ENCODE data around the gene VWA1. TPM values are rescaled to one million over a fixed set of nuclear protein-coding genes. Genes with fewer than 3 reads are reported as not detected.

Gene VWA1
- total RNA-seq, 1 experiment from 2014 or later: 56.6 TPM

- H3K36me3 ChIP-seq (ENCODE audit: low read depth): no peaks in the 10 kb centered on the region
- no peak overlapping the region for H2AFZ ChIP-seq
- ChIA-PET CTCF (no interaction called here), POLR2A (ENCODE audit: unreplicated experiment) (interaction anchor here (0.6 kb wide), 1 partner anchor 77 kb away, joined by 4 read pairs; no protein-coding TSS in a partner anchor)
- peaks cover 31% of the 10 kb centered on the region for H3K4me1 ChIP-seq (replicated peaks; ENCODE audit: insufficient read depth)
- H4K20me1 ChIP-seq (ENCODE audit: insufficient read depth): no peaks in the 10 kb centered on the region
- H3K4me3 ChIP-seq: no peak overlapping the region
- no peak for TF ChIP-seq EZH2 (IDR thresholded peaks at IDR 0.05; ENCODE audit: low read depth)
- TF ChIP-seq, protein P1, sequence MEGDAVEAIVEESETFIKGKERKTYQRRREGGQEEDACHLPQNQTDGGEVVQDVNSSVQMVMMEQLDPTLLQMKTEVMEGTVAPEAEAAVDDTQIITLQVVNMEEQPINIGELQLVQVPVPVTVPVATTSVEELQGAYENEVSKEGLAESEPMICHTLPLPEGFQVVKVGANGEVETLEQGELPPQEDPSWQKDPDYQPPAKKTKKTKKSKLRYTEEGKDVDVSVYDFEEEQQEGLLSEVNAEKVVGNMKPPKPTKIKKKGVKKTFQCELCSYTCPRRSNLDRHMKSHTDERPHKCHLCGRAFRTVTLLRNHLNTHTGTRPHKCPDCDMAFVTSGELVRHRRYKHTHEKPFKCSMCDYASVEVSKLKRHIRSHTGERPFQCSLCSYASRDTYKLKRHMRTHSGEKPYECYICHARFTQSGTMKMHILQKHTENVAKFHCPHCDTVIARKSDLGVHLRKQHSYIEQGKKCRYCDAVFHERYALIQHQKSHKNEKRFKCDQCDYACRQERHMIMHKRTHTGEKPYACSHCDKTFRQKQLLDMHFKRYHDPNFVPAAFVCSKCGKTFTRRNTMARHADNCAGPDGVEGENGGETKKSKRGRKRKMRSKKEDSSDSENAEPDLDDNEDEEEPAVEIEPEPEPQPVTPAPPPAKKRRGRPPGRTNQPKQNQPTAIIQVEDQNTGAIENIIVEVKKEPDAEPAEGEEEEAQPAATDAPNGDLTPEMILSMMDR (conservative IDR thresholded peaks at IDR 0.05): no peak
- H3K9me2 ChIP-seq (ENCODE audit: insufficient read depth): no peaks in the 10 kb centered on the region
- no peak overlapping the region for H3K27ac ChIP-seq
- intact Hi-C loops (cut with micrococcal nuclease; ENCODE audit: unreplicated experiment): loop anchor here (10.0 kb wide), 1 partner anchor 93 kb away; the partner anchor contains the start of gene DVL1
- peaks cover 15% of the 10 kb centered on the region; the same call in 1 of the 2 replicates for H3F3A ChIP-seq (ENCODE audit: insufficient read depth, low read depth)
- H3K27me3 ChIP-seq (ENCODE audit: insufficient read depth, low read depth): no peaks in the 10 kb centered on the region
- no peak for DNase-seq
- H3K79me2 ChIP-seq (ENCODE audit: low read depth): peaks cover 5% of the 10 kb centered on the region; the same call in 1 of the 2 replicates
- no peak overlapping the region for H3K4me2 ChIP-seq
- H3K9me3 ChIP-seq (ENCODE audit: insufficient read depth, low read depth): no peaks in the 10 kb centered on the region
- no TSS peak for BruUV-seq (replicated peaks)
Measured at GRCh38 chr1:1437904-1438376, 2.5 kb downstream of the VWA1 start.

DNA sequence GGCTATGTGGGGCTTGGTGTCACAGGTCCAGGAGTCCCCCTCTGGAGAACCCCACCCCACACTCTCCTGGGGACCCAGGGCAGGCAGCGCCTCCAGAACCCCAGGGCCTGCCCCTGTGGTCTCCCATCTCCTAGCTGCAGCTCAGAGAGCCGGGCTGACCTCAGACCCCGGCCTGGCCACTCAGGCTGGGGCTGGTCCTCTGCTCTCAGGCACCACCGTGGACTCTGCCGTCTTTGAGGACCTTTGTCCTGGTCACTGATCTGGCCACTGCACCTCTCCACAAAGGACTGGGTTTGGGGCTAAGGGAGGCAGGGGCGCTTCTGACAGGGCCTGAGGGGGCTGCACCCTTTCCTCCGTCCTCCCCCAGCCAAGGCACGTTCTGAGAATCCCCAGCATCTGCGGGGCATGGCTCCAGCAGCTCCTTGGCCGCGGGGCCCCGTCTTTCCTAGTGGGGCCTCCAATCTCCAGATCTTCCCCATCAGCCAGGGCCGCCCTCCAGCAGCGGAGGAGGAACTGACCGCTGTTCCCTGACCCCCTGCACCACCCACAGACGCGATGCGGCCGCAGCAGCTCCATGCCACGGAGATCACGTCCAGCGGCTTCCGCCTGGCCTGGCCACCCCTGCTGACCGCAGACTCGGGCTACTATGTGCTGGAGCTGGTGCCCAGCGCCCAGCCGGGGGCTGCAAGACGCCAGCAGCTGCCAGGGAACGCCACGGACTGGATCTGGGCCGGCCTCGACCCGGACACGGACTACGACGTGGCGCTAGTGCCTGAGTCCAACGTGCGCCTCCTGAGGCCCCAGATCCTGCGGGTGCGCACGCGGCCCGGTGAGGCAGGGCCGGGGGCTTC lies 3.3 kb downstream of the VWA1 start:
- Histone ChIP-seq H3K36me3 (ENCODE audit: low read depth) (no peaks in the 10 kb centered on the region), H3K9me3 (ENCODE audit: insufficient read depth, low read depth) (no peaks in the 10 kb centered on the region), H3K79me2 (ENCODE audit: low read depth) (peaks cover 5% of the 10 kb centered on the region; the same call in 1 of the 2 replicates), H3F3A (ENCODE audit: insufficient read depth, low read depth) (peaks cover 11% of the 10 kb centered on the region; the same call in 1 of the 2 replicates), H3K27ac (no peak overlapping the region), H3K9me2 (ENCODE audit: insufficient read depth) (no peaks in the 10 kb centered on the region), H4K20me1 (ENCODE audit: insufficient read depth) (no peaks in the 10 kb centered on the region), H2AFZ (no peak overlapping the region), H3K4me2 (no peak overlapping the region), H3K4me3 (no peak overlapping the region), H3K4me1 (replicated peaks; ENCODE audit: insufficient read depth) (peaks cover 24% of the 10 kb centered on the region), H3K27me3 (ENCODE audit: insufficient read depth, low read depth) (no peaks in the 10 kb centered on the region)
- ChIA-PET POLR2A (ENCODE audit: unreplicated experiment) (no interaction called here), CTCF (no interaction called here)
- no TSS peak for BruUV-seq (replicated peaks)
- TF ChIP-seq, protein P1 (conservative IDR thresholded peaks at IDR 0.05): no peak
- TF ChIP-seq EZH2 (IDR thresholded peaks at IDR 0.05; ENCODE audit: low read depth): no peak
- intact Hi-C loops (cut with micrococcal nuclease; ENCODE audit: unreplicated experiment): loop anchor here (10.0 kb wide), 1 partner anchor 94 kb away; the partner anchor contains the start of gene DVL1
- no peak for DNase-seq

- H3K4me2 ChIP-seq: no peak overlapping the region
- CTCF ChIA-PET: no interaction called here
- no peak overlapping the region for H3K4me3 ChIP-seq
- POLR2A ChIA-PET (ENCODE audit: unreplicated experiment): no interaction called here
- H3K9me2 ChIP-seq (ENCODE audit: insufficient read depth): no peaks in the 10 kb centered on the region
- H2AFZ ChIP-seq: no peak overlapping the region
- no peaks in the 10 kb centered on the region for H4K20me1 ChIP-seq (ENCODE audit: insufficient read depth)
- DNase-seq: no peak
- H3K9me3 ChIP-seq (ENCODE audit: insufficient read depth, low read depth): no peaks in the 10 kb centered on the region
- H3K27me3 ChIP-seq (ENCODE audit: insufficient read depth, low read depth): no peaks in the 10 kb centered on the region
- intact Hi-C loops (cut with micrococcal nuclease; ENCODE audit: unreplicated experiment): loop anchor here (2.0 to 10.0 kb wide), 2 partner anchors 33 to 95 kb away; partner anchors contain the start of genes DVL1 and MRPL20
- H3K79me2 ChIP-seq (ENCODE audit: low read depth): peaks cover 5% of the 10 kb centered on the region; the same call in 1 of the 2 replicates
- peaks cover 7% of the 10 kb centered on the region; the same call in 1 of the 2 replicates for H3F3A ChIP-seq (ENCODE audit: insufficient read depth, low read depth)
- H3K27ac ChIP-seq: no peak overlapping the region
- BruUV-seq (replicated peaks): no TSS peak
- TF ChIP-seq, protein P1 (conservative IDR thresholded peaks at IDR 0.05): no peak
- TF ChIP-seq EZH2 (IDR thresholded peaks at IDR 0.05; ENCODE audit: low read depth): no peak
- H3K4me1 ChIP-seq (replicated peaks; ENCODE audit: insufficient read depth): peaks cover 14% of the 10 kb centered on the region
- no peaks in the 10 kb centered on the region for H3K36me3 ChIP-seq (ENCODE audit: low read depth)
Measured at GRCh38 chr1:1439546-1440261, 4.2 kb downstream of the VWA1 start.
